ENCODE measurements around the gene TEX2.

- TF ChIP-seq HDAC6 (IDR thresholded peaks at IDR 0.05; ENCODE audit: low read depth, low read length): no peak
- TF ChIP-seq SETDB1 (CRISPR knock-in tag; IDR thresholded peaks at IDR 0.05; ENCODE audit: borderline replicate concordance): no peak
- TF ChIP-seq NR2F1 (CRISPR knock-in tag; IDR thresholded peaks at IDR 0.05): no peak
- no peak for TF ChIP-seq CTCF (CRISPR knock-in tag; IDR thresholded peaks at IDR 0.05)
- TF ChIP-seq CSRNP1 (CRISPR knock-in tag; IDR thresholded peaks at IDR 0.05): no peak
- TF ChIP-seq CREM (IDR thresholded peaks at IDR 0.05): no peak
- no peak for TF ChIP-seq CREM (CRISPR knock-in tag; IDR thresholded peaks at IDR 0.05)
- TF ChIP-seq SIN3A (IDR thresholded peaks at IDR 0.05; ENCODE audit: borderline replicate concordance, low read depth, low read length): no peak
- no peak for TF ChIP-seq BRF2 (CRISPR knock-in tag; IDR thresholded peaks at IDR 0.05)
- no peak for TF ChIP-seq ZBTB44 (CRISPR knock-in tag; IDR thresholded peaks at IDR 0.05)
- TF ChIP-seq MYC (CRISPR knock-in tag; IDR thresholded peaks at IDR 0.05; ENCODE audit: borderline replicate concordance): no peak
- no peak for TF ChIP-seq JUN (CRISPR knock-in tag; IDR thresholded peaks at IDR 0.05)
- TF ChIP-seq PREB (CRISPR knock-in tag; IDR thresholded peaks at IDR 0.05): no peak
Observed at GRCh38 chr17:64171041-64171440, 92.0 kb downstream of the TEX2 start.

Data from HepG2 (cell line).